Spleen (tissue), 7 donors: ENCODE data around the gene EP400.

Source experiments
- POLR2A ChIP-seq, 3 donors: fragments of 450-650 bp; IDR thresholded peaks; one replicate each; pipeline ENCODE4 v1.5.1; 2017; ENCODE audit warnings: antibody characterized with exemption in 3 of 3, mild to moderate bottlenecking in 1 of 3
- POLR2AphosphoS5 ChIP-seq, 3 donors: sonication (generic); formaldehyde crosslinking; IDR thresholded peaks; one replicate each; pipeline ENCODE4 v1.5.1; 2017; ENCODE audit warnings: antibody characterized with exemption in 3 of 3
- TF ChIP-seq, protein P1 (sequence below), 11 experiments: fragments of 200-600 bp in 7 of 11; fragments of 450-650 bp in 4 of 11; sonication (generic) in 4 of 11; IDR thresholded peaks in 8 of 11; conservative IDR thresholded peaks in 3 of 11; 1 replicate in 7 of 11; 2 replicates in 4 of 11; pipeline versions ENCODE4 v1.4.0 to v1.8.0; 2016 to 2021; ENCODE audit warnings: antibody characterized with exemption in 11 of 11, inconsistent platforms in 4 of 11, mild to moderate bottlenecking in 1 of 11
- donor health status: DM: no; HTN: no; CAD: no; lungs with moderate emphysema.
- donor health status: DM: no; HTN: no; CAD: no.
- donor health status: DM: no; HTN: no; CAD: no.

DNA sequence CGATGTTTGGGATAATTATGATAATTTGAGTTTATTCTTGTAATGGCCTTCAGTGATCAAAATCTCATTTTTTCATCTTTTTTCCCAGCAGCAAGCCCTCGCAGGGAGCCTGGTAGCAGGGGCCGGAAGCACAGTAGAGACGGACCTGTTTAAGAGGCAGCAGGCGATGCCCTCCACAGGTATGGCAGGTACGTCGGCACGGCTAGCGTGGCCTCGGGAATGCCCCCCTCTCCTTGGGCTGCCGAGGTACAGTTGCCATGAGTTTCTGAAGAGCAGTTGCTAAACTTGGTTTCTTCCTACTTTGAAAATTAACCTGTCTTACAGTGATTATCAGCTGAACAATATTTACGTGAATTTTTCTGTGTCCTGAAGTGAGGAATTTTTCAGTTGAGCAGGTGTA is 29.9 kb downstream of the EP400 start:
- TF ChIP-seq POLR2AphosphoS5 (IDR thresholded peaks at IDR 0.05) (no peak), POLR2A (IDR thresholded peaks at IDR 0.05) (no peak)
- TF ChIP-seq, protein P1, sequence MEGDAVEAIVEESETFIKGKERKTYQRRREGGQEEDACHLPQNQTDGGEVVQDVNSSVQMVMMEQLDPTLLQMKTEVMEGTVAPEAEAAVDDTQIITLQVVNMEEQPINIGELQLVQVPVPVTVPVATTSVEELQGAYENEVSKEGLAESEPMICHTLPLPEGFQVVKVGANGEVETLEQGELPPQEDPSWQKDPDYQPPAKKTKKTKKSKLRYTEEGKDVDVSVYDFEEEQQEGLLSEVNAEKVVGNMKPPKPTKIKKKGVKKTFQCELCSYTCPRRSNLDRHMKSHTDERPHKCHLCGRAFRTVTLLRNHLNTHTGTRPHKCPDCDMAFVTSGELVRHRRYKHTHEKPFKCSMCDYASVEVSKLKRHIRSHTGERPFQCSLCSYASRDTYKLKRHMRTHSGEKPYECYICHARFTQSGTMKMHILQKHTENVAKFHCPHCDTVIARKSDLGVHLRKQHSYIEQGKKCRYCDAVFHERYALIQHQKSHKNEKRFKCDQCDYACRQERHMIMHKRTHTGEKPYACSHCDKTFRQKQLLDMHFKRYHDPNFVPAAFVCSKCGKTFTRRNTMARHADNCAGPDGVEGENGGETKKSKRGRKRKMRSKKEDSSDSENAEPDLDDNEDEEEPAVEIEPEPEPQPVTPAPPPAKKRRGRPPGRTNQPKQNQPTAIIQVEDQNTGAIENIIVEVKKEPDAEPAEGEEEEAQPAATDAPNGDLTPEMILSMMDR (IDR thresholded peaks at IDR 0.05 in 8 of 11, conservative IDR thresholded peaks at IDR 0.05 in 3 of 11): no peak
